SIG-M5 treated with dmso at 0.1 percent for 504 hours (cell line): ENCODE data around the gene RBM28.

ENCODE experiments used
- DNase-seq: peaks from one replicate; lab custom pipeline; 2025; ENCODE audit not compliant: unreplicated experiment; lab: John Stamatoyannopoulos, UW

The RBM28 gene

DNA sequence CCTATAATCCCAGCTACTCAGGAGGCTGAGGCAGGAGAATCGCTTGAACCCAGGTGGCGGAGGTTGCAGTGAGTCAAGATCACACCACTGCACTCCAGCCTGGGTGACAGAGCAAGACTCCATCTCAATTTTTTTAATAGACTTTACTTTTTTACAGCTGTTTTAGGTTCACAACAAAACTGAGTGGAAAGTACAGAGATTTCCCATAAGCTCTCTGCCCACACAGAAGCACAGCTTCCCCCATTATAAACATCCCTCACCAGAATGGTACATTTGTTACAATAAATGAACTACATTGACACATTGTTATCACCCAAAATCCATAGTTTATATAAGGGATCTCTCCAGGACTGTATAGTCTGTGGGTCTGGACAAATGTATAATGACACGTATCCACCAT is 32.4 kb upstream of the RBM28 start:
- DNase-seq, result no peak

DNA sequence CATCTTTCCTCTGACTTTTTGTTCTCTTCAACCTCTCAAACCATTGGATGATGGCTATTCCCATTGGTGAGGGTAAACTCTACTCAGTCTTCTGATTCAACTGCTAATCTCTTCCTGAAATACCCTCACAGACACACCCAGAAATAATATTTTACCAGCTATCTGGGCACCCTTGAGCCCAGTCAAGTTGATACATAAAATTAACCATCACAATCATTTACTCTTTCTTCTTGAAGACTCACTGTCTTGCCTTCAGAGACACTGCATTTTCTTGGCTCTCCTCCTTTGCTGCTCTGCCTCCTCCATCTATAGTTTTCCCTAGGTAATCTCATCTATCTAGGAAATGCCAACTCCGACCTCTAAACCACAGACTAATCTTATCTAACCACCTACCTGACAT is 30.3 kb upstream of the RBM28 start:
- DNase-seq, result no peak

DNA sequence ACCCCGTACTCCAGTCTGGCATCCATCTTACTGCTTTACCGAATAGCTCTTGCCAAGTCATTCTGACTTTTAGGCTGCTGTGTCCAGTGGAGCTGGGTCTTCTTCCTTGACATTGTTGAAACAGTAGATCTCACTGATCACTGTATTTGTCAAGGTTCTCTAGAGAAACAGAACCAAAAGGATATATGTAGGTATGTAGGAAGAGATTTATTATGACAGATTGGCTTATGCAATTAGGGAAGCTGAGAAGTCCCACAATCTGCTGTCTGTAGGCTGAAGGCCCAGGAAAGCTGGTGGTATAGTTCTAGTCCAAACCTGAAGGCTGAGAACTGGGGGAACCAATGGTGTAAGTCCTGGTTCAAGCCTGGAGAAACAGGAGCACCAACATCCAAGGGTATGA is 29.9 kb upstream of the RBM28 start:
- no peak for DNase-seq

DNA sequence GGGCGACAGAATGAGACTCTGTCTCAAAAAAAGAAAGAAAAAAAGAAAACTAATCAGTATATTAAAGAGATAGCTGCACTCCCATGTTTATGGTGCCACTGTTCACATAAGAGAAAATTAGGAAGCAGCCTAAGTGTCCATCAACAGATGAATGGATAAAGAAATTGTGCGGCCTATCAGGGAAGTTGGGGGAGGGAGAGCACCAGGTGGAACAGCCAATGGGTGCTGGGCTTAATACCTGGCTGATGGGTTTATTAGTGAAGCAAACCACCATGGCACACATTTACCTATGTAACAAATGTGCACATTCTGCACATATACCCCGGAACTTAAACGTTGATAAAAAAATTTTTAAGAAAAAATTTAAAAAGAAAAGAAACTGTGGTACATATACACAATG is 26.8 kb upstream of the RBM28 start:
- no peak for DNase-seq

DNA sequence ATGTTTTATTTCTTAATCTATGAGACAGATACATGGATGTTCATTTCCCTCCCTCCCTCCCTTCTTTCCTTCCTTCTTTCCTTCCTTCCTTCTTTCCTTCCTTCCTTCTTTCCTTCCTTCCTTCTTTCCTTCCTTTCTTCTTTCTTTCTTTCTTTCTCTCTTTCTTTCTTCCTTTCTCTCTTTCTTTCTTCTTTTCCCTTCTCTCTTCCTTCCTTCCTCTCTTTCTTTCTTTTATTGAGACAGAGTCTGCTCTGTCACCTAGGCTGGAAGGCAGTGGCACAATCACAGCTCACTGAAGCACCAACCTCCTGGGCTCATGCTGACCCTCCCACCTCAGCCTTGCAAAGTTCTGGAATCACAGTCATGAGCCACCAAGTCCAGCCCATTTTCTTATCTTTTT is 23.3 kb upstream of the RBM28 start:
- no peak for DNase-seq

DNA sequence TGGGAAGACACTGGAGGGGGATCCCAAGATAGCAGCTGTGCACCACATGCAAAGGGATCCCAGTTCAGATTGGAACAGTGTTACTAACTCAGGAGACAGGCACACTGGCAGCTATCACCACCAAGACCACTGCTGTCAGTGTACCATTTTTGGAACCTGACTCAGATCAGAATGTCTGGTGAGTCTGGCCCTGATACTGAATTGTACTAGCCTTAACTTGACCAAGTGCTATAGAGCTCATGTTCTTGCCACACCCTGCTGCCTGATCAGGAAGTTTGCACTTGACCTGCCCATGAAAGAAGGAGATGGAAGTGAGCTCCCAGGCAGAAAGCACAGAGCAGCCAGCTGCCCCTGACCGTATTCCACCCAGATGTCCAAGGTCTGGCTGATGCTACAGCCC is 22.6 kb upstream of the RBM28 start:
- DNase-seq, result no peak

DNA sequence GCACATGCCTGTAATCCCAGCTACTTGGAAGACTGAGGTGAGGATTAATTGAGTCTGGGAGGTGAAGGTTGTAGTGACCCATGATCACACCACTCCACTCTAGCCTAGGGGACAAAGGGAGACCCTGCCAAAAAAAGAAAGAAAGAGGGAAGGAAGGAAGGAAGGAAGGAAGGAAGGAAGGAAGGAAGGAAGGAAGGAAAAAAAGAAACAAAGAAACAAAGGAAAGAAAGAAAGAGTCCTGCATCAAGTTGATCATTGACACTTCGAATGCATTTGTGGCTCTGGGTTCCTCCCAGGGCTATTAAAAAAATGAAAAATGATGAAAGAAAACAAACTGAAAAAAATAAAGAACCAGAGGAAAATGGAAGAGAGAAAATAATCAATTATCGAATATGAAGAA is 21.7 kb upstream of the RBM28 start:
- DNase-seq, result no peak

DNA sequence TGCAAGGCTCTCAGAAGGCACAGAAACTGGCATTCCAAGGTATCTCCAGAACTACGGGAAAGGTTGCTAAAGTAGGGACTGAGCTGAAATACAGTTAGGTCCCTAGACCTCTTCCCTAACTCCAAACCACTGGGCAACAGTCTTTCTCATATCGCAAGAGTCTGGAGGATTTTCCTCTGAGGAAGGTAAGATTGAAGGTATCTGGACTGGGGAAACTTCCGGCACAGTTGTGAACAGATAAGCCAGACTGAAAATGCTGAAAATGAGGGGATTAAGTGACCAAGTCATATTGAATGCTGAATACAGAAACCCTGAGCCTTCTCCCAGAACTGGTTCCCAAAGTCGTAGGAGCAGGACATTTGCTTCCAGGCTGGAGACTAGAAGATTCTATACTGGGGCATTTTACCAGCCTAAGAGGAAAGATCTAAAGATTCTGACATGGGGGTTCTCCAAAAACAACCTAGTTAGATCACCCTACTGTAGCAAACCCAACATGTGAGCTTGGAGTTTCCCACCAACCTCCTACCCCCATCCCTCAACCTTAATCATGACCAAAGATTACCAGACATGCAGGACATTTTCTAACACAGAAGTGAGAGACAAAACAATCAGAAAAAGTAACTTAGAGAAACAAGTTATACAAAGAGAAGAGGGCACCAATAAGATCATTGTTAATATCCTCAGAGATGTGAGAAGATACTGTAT is 20.6 kb upstream of the RBM28 start:
- DNase-seq, result no peak

DNA sequence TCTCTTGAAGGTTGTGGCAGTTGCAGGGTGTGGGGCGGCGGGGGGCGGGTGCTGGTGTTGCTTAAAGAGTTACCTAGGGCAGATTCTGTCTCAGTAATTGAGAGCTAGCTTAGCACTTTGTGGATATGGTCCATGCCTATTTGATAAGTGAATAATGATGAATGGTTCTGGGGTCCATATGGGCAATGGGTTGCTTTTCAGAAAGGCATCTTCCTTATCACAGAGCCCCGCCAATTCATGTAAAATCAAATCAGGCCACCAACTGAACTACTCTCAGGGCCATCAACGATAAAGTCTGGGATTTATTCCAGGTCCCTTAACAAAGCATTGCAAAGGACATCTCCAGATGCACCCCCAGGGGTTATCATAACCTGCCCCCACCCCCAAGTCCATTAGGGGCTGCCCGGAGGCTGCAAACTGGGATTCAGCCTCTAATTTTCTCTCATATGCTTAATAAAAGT is 19.6 kb upstream of the RBM28 start:
- DNase-seq, result no peak

DNA sequence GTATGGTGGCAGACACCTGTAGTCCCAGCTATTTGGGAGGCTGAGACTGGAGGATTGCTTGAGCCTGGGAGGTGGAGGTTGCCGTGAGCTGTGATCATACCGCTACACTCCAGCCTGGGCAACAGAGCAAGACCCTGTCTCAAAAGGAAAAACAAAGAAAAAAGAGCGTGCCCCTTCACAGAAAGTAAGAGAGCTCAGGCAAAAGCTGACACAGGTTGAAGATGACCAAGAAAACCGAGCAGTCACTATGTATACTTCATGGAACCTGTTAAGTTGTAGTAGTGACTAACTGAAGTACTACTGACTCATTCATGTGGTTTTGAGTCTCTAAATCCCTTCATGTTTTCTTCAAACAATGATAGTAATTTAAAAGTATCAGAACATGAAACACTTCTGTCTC is 19.0 kb upstream of the RBM28 start:
- no peak for DNase-seq

DNA sequence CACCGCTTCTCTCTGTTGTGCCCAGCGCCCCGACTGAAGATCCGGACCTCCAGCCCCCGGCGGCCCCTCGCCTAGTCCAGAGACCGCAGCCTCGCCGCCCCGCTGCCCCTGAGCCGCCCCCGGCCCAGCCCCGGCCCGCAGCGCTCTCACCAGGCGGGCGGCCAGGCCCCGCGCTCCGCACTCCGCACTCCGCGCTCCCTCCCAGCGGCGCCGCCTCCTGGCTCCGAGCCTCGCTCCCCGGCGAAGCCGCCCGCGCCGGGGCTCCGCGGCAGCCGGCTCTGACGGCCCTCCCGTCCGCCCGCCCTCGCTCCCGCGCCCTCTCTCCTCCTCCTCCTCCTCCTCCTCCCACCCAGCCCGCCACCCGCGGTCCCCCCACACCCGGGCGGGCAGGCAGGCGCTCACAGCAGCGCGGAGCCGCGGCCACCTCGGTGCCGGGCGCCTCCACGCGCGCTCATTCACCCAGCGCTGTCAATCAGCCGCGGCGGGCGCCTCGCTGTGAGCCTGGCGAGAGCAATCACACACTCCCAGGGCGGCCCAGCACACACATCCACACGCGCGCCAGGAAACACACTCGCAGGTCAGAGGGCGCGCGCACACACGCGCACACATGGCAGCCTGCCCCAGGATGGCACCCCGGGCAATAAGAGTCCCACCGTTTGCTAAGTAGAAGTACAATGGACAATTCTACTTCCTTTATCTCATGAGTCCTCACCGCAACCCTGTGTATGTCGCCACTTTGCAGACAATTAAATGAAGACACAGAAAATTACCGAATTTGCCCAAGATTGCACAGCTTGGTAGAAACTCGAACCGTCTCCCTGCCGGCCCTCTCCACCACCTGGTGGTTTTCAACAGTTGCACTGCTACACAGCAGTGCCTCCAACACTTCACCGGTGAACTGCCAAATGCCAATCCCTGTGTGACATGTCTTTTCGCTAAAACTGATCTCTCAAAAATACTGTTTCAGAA is 18.0 kb upstream of the RBM28 start, which contains the start of gene PRRT4:
PRRT4 (minus strand) TSS at position 280 of the 969 bp plus-strand sequence.
- peak; percentile 68 for DNase-seq

DNA sequence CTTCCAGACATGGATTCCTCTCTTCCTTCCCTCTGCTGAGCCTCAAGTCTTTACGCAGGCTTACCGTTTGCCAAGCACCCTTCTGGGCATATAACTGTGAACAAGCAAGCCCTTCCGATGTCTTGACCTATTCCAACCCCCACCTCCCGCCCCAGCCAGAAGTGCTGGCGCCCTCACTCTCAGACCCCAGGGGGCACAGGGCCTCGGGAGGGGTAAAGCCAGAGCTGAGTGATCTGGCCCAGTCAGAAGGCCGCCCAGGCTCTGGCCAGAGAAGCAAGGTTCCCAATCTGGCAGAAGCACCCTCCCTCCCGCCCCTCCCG is 16.6 kb upstream of the RBM28 start:
- no peak for DNase-seq

DNA sequence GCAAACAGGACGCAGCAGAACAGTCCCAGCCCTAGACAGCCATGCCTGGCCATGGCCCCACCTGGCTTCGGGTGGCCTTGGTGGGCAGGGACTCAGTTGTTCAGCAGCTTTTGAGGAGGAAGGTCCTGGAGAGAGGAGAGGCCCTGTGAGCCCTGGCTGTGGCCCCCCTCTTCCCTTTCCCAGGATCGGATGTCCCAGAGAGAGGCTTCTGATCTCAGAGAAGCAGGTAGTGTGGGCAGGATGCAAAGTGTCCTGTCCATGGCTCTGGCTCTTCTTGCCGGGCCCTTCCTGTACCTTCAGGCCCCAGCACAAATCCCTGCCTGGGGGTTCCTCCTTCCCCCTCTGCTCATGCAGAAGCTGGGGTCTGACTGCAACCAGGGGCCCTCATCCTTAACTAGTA is 16.2 kb upstream of the RBM28 start:
- DNase-seq, result no peak

DNA sequence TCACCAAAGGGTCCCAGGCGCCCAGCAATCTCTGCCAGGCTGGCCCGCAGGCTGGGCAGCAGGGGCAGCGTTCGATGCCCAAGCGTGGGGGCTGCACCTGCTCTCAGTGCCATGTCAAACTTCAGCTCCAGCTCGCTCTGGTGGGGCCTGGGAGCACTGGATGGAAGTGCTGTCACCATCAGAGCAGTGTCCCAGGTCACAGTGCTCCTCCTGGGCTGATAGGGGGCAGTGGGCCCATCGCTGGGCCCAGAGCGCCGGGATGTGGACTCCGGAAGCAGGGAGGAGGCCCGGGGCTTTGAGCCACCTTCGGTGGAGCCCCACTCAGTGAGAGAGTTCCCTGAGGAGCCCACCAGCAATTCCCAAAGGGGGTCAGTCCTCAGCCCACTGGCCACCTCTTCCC is 15.6 kb upstream of the RBM28 start:
- DNase-seq, result no peak

DNA sequence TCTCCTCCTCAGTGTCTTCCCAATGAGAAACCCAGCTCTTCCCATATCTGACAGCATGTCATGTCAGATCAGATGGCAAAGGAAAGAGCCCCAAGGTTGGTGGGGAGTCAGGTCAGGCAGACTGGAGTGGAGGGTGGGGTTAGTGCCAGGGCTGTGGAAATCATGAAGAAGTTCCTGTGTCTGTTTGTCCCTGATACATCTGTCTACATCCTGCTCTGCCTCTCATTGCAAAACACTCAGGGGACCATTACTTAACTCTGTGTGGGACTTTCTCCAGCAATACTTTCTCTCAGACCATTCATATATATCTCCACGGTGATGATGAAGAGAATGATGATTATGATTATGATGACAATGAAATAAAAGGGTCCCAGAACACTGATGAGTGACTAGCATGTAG is 14.5 kb upstream of the RBM28 start:
- DNase-seq, result peak; percentile 79

DNA sequence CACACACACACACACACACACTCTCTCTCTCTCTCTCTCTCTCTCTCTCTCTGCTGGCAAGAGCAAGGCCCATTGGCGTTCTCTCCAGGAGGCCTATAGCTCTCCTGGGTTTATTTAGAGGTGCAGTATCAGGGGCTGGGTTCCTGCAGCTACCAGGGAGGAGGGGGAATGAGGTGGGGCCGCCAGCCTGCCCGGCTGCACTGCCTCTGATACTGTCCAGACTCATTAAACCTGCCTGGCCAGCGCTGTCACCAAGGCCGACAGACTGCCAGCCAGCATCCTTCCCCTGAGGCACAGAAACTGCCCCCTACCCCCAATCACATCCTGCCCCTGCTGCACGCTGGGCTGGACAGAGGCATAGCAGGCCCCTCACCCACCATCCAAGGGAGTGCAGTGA is 13.5 kb upstream of the RBM28 start:
- no peak for DNase-seq

DNA sequence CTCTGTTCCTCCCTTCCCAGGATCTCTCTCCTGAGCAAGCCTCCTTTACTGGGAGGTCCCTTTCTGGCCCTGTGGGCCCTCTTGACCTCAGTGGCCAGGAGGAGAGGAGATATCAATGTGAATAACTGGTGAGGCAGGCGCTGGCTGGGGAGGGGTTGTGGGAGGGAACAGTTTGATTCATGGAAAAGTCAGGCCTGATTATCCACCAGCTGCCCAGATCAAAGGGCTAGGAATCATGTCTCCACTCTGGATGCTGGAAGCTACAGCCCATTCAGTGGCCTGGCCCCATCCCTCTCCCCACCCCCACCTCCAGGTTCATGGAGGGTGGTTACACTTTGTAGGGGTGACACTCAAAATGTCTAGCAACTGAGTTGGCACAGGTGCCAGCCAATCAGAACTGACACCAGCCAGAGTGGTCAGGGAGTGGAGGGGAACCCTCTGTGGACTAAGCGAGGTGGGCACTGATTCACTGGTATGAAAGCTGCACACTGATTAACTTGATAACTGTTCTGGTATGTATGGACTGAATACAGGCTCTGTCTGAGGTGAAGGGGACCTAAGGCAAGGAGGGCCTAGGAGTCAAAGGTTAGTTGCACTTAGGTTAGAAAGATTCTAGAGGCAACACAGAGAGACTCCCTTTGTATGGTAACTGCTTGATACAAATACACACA is 13.0 kb upstream of the RBM28 start:
- DNase-seq, result no peak

DNA sequence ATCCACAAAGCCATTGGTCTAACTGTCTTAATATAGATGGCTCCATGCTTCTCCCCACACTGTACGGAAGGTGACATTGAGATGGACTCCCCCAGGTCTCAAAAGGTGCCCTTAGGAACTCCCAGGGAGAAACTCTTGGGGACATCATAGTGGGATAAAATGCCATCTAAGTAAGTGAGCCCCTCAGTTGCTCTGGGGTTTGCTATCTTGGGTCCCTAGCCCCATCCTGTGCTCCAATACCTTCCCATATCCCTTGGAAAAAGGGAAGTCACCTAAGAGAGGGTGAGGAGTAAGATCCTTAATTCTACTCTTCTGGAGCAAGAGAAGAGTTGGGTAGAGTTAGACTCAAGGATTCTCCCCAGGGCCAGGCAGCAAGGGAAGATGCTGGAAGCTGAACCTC is 9.9 kb upstream of the RBM28 start:
- DNase-seq, result no peak

DNA sequence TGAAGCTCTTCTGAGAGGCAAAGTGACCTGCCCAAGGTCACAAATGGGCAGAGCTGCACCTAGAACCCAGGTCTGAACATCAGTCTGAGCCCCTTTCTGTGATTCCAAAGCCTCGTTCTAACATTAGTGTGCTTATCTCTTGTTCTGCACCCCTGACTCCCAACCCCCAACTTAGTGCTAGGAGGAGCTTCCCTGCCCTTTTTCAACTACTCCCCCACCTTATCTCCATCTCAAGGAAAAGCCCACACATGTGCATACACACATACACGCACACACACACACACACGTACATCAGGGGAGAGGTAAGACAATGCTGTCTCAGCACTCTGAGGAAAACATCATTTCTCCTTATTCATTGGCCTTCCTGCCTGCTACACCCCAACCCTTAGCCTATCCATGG is 9.5 kb upstream of the RBM28 start:
- no peak for DNase-seq

DNA sequence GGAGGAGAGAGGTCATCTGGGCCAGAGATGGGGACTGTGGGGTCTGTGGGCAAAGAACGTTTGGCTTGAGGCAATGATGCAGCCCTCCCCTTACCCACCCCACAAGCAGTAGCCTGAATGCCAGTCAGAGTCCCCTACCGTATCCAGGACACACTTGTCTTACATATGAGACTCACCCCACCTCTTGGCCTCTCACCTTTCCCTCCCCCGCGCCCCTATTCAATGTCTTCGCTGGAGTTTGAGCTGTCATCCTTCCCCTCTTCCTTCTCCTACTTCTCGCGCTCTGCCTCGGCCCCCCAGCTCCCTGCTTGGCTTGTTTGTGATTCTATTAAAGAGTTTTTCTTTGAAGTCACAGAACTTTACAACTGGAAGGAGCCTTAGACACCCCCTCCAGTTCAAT is 8.9 kb upstream of the RBM28 start:
- no peak for DNase-seq

DNA sequence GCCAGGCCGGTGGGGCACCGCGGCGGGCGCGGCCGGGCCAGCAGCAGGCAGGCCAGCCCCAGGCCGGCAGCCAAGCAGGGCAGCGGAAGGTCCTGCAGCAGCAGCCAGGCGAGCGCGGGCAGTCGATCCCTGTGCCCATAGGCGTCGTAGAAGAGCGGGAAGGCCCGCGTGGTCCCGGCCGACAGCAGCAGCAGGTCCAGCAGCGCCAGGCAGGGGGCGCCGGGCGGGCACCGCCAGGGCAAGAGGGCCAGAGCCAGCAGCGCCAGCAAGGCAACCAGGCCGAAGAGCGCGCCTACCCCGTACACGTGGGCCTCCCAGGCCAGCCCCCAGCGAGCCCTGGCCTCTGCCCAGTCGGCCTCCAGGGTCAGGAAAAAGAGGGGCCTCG is 8.4 kb upstream of the RBM28 start:
- DNase-seq, result no peak
